ENCODE data around the gene GSDMA.

GRCh38 chr17:40000161-40000560, 37.4 kb downstream of the GSDMA start:
- no peak for TF ChIP-seq CTCF (IDR thresholded peaks at IDR 0.05; ENCODE audit: poor library complexity)
- TF ChIP-seq EZH2 (IDR thresholded peaks at IDR 0.05; ENCODE audit: borderline replicate concordance) = no peak
- TF ChIP-seq EZH2phosphoT487 (IDR thresholded peaks at IDR 0.05; ENCODE audit: low read depth, severe bottlenecking, unreplicated experiment) = no peak
